GM21619 (cell line): ENCODE results near the gene ATP2C2.
"Not testable (repeated sequence)": the region's sequence is repeated elsewhere in the genome, so short reads cannot be mapped to it uniquely, and the experiment has no call there.

Experiments
- ATAC-seq: cut with Tn5 transposase; IDR thresholded peaks from one replicate; pipeline ENCODE4 v1.9.1; 2021; ENCODE audit not compliant: unreplicated experiment

ATP2C2 gene

GRCh38 chr16:84340325-84341040 lies 27.9 kb upstream of the ATP2C2 start:
- no peak for ATAC-seq

DNA sequence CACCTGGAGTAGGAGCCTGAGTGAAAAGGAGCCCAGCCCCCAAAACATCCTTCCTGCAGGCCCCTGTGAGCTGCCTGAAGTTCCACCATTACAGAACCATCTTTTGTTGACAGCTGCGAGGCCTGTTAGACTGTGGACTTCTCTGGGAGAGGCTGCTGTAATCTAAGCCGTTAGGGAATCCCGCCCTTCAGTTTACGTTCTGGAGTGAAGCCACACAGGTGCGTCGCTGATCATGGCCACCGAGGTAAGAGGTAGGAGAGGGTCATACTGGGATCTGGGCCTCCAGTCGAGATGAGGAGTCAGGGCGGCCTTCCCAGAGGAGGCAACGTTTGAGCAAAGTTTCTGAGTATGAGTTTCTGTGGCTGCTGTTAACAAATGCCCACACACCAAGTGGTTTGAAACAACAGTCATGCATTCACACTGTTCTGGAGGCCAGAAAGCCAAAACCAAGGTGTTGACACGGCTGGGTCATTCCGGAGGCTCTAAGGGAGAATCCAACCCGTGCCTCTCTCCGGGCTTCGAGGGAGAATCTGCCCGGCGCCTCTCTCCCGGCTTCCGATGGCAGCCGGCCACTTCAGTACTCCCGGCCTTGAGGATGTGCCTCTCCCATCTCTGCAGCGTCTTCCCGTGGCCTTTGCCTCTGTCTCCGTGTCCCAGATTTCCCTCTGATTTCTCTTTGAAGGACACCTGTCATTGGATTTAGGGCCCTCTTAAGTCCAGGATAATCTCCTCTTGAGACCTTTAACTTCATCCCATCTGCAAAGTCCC lies 26.6 kb upstream of the ATP2C2 start:
- no peak for ATAC-seq

DNA sequence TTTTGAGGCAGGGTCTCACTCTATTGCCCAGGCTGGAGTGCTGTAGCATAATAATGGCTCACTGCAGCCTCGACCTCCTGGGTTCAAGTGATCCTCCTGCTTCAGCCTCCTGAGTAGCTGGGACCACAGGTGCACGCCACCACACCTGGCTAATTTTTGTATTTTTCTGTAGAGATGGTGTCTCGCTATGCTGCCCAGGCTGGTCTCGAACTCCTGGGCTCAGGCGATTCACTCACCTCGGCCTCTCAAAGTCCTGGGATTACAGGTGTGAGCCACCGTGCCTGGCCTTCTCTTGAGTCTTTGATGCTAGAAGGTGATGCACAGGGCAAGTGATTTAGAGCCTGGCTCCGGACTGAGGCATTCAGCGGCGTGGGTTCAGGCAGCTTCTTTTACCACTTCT lies 24.5 kb upstream of the ATP2C2 start:
- ATAC-seq: not testable (repeated sequence)

GRCh38 chr16:84344781-84345180 lies 23.6 kb upstream of the ATP2C2 start:
- no peak for ATAC-seq

DNA sequence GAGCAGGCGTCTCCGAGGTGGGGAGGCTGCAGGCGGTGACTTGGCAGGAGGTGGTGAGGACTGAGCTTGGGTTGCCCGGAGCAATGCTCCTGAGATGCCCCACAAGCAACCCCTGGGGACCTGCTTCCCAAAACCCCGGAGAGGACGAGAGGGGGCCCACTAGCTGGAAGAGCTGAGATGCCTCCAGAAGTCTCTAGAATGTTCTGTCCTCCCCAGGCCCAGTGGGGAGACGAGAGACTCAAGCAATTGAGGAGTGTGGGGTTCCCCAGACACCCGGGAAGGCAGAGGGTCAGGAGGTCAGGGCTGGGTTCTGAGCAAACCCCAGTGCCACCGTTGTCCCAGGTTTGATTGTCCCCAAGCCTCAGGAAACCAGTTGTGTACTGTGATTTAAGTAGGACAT lies 21.2 kb upstream of the ATP2C2 start:
- no peak for ATAC-seq

- no peak for ATAC-seq
Observed at GRCh38 chr16:84348386-84348888, 19.9 kb upstream of the ATP2C2 start.

DNA sequence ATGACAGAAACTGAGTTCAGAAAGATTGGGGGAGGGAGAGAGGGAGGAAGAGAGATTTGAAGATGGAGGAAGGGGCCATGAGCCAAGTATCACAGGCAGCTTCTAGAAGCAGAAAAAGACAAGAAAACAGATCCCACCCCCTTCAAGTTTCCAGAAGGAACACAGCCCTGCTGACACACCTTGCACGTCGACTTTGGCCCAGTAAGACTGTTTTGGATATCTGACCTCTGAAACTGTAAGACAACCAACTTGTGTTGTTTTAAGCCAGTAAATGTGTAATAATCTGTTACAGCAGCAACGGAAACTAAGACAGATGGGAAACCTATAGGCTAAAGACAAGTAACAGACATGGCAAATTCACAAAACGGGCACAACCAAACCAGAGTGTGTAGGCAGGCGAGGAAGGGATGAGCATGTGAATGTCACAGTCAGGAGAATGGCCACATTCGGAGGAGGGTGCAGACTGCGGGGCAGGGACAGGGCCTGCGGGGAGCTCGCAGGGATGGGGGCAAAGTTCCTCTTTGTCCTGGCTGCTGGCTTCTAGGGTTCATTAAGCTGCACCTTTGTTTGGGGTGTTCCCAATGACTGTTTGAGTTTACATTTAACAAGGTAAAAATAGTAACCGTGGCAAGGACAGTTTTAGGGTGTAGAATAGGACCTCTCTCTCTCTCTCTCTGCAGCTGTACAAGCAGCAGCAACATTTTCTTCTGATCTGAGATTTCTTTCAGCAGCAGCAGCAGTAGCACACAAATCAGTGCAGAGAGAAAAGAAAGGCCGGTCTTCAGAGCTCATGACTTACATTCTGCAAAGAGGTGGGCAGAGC lies 18.3 kb upstream of the ATP2C2 start:
- no peak for ATAC-seq

DNA sequence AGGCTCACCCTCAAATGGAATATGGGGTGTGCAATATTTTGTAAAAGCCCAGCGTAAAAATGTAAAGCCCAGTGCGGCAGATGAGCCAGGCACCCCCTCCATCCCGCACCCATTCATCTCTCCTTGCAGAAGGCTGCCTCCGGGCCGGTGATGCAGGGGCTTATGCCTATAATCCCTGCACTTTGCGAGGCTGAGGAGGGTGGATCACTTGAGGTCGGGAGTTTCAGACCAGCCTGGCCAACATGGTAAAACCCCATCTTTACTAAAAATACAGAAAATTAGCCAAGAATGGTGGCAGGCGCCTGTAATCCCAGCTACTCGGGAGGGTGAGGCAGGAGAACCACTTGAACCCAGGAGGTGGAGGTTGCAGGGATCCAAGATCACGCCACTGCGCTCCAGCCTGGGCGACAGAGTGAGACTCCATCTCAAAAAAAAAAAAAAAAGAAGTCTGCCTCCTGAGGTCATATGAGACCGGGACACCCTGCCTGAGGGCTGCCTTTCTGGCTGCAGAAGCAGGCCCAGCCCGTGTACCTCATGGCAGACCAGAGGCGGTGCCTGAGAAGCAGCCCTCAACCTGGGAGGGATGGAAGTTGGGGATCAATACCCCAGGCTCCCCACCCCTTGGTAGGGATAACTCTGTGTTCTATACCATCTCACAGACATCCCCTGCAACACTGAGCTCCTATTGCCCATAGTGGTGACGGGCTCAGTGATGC lies 17.5 kb upstream of the ATP2C2 start:
- ATAC-seq: no peak

DNA sequence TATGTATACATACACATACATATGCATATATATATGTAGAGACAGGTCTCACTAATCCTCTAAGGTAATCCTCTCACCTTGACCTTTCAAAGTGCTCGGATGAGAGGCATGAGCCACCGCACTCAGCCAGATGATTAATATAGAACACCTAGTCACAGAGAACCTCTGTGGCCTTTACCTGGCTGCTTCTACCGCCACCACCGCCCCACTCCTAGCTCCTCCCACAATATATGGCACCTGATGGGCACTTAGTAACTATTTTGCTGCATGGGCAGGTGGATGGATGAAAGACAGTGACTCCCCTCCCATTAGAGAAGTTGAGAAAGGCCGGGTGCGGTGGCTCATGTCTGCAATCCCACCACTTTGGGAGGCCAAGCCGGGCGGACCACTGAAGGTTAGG lies 16.7 kb upstream of the ATP2C2 start:
- no peak for ATAC-seq

DNA sequence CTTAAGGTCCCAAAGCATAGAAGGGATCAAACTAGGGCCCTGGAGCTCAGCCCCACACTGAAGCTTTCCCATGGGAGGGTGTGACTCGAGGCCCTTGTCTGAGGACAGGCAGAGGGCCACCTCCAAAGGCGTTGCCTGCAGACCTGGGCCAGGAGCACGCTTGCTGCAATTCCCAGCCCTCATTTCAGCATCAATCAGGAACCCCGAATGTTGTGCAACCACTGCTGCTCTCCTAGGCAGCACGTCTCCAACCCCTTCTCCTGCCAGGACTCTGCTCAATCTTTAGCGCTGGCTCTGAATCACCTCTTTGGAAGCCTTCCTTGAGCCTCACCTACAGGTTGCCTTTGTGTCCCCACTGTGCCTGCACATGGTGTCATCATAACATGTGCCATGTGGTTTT lies 14.0 kb upstream of the ATP2C2 start:
- ATAC-seq: no peak

GRCh38 chr16:84355149-84355548 lies 13.2 kb upstream of the ATP2C2 start:
- no peak for ATAC-seq

GRCh38 chr16:84356176-84356575 lies 12.2 kb upstream of the ATP2C2 start:
- no peak for ATAC-seq

- no peak for ATAC-seq
Observed at GRCh38 chr16:84356591-84357116, 11.7 kb upstream of the ATP2C2 start.

GRCh38 chr16:84357191-84357651 lies 11.1 kb upstream of the ATP2C2 start:
- no peak for ATAC-seq

- no peak for ATAC-seq
Observed at GRCh38 chr16:84358601-84359295, 9.6 kb upstream of the ATP2C2 start.

GRCh38 chr16:84359326-84359725 lies 9.0 kb upstream of the ATP2C2 start:
- no peak for ATAC-seq

DNA sequence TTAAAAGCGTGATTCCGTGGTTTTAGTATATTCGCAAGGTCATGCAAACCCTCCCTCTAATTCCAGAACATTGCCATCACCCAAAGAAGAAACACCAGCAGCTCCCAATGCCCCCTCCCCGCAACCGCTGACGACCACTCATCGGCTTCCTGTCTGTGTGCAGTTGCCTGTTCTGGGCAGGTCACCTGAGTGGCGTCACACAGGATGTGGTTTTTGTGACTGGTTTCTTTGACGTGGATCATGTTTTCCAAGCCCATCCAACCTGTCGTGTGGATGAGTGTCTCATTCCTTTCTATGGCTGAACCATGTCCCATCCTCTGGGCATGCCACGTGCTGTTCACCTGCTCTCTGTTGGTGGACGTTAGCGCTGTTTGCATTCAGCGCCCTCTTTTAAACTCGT lies 8.2 kb upstream of the ATP2C2 start:
- ATAC-seq: no peak

DNA sequence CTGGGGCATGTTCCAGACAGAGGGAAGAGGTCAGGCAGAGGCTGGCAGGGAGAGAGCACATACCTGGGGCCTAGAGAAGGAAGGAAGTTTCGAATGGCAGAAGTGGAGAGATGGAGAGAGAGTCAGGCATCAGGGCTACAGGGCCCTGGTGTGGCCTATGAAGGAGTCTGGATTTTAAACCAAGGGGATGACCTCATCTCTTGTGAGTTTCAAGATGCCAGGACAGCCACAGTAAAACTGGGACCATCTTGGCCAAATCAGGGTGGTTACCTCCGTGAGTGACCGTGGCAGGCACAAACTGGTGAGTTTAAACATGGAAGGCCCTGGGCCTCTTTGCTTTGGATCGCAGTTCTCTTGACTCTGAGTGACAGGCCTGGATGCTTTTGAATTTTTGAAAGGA lies 7.6 kb upstream of the ATP2C2 start:
- no peak for ATAC-seq

DNA sequence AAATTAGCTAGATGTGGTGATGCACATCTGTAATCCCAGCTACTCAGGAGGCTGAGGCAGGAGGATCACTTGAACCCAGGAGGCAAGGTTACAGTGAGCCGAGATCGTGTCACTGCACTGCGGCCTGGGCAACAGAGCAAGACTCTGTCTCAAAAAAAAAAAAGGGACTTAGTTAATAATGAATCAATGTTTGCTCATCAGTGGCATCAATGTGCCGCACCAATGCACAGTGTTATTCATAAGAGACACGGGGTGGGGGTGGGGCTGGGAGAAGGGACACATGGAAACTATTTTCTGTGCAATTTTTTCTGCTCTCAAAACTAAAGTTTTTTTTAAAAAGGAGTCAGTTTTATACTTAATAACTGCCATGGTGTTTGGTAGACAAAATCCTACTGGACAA lies 6.8 kb upstream of the ATP2C2 start:
- no peak for ATAC-seq

- no peak for ATAC-seq
Observed at GRCh38 chr16:84362471-84362941, 5.8 kb upstream of the ATP2C2 start.
